Measurements from ENCODE around the gene NRIP2.
A peak's percentile ranks its signal among the peaks of the same experiment; 100 is the strongest.

Gene NRIP2

GRCh38 chr12:2804393-2805142 lies 30.3 kb downstream of the NRIP2 start:
- no peak for DNase-seq

GRCh38 chr12:2803635-2804392 lies 31.0 kb downstream of the NRIP2 start:
- DNase-seq = no peak

- no peak for DNase-seq
Observed at GRCh38 chr12:2801044-2801783, 33.6 kb downstream of the NRIP2 start.

- no peak for DNase-seq
Observed at GRCh38 chr12:2800046-2800570, 34.7 kb downstream of the NRIP2 start.

- no peak for DNase-seq
Observed at GRCh38 chr12:2797721-2798418, 37.0 kb downstream of the NRIP2 start.

- DNase-seq = no peak
Observed at GRCh38 chr12:2796187-2796666, 38.6 kb downstream of the NRIP2 start.

GRCh38 chr12:2795291-2796186 lies 39.3 kb downstream of the NRIP2 start:
- DNase-seq = peak; percentile 86

- DNase-seq = peak; percentile 89
Observed at GRCh38 chr12:2794736-2795289, 40.0 kb downstream of the NRIP2 start, which contains the start of gene FKBP4. Gene FKBP4 (plus strand): TSS chr12:2794970. CDS start chr12:2795140, 170 bp downstream.

GRCh38 chr12:2794191-2794735 lies 40.6 kb downstream of the NRIP2 start:
- no peak for DNase-seq

- no peak for DNase-seq
Observed at GRCh38 chr12:2793561-2793960, 41.3 kb downstream of the NRIP2 start.

- DNase-seq = no peak
Observed at GRCh38 chr12:2792671-2793500, 41.9 kb downstream of the NRIP2 start.

GRCh38 chr12:2791089-2791488 lies 43.7 kb downstream of the NRIP2 start:
- DNase-seq = no peak

- no peak for DNase-seq
Observed at GRCh38 chr12:2785017-2785416, 49.8 kb downstream of the NRIP2 start.

GRCh38 chr12:2783936-2784600 lies 50.8 kb downstream of the NRIP2 start:
- DNase-seq = peak; percentile 78

- DNase-seq = no peak
Observed at GRCh38 chr12:2779281-2779680, 55.6 kb downstream of the NRIP2 start.

GRCh38 chr12:2776129-2776806 lies 58.6 kb downstream of the NRIP2 start:
- DNase-seq = no peak

- no peak for DNase-seq
Observed at GRCh38 chr12:2775431-2775830, 59.4 kb downstream of the NRIP2 start.
